Loucy (cell line): ENCODE data around the gene RBM33.

Experiments
- H2AFZ ChIP-seq: fragments of 200-600 bp; sonication (generic); 2 replicates; pipeline ENCODE4 v1.6.0; 2016; ENCODE audit warnings: antibody characterized with exemption, mild to moderate bottlenecking, low read length, moderate library complexity
- H3F3A ChIP-seq: fragments of 200-600 bp; 2 replicates; pipeline ENCODE4 v1.6.0; 2016; ENCODE audit warnings: antibody characterized with exemption, low read depth, mild to moderate bottlenecking
- H3K27me3 ChIP-seq: fragments of 200-600 bp; sonication (generic); 2 replicates; pipeline ENCODE4 v1.6.1; 2014; ENCODE audit warnings: low read length, mild to moderate bottlenecking; ENCODE audit not compliant: insufficient read depth, poor library complexity, severe bottlenecking
- H3K36me3 ChIP-seq: fragments of 200-600 bp; sonication (generic); 2 replicates; pipeline ENCODE4 v1.6.1; 2016; ENCODE audit warnings: low read length; ENCODE audit not compliant: insufficient read depth
- H3K4me1 ChIP-seq: fragments of 200-600 bp; sonication (generic); 2 replicates; pipeline ENCODE4 v1.5.1; 2014; ENCODE audit warnings: low read length, mild to moderate bottlenecking; ENCODE audit not compliant: insufficient read depth, poor library complexity, severe bottlenecking
- H3K4me2 ChIP-seq: fragments of 200-600 bp; sonication (generic); 2 replicates; pipeline ENCODE4 v1.6.0; 2014; ENCODE audit warnings: antibody characterized with exemption, low read length, low read depth, mild to moderate bottlenecking; ENCODE audit not compliant: poor library complexity, severe bottlenecking
- H3K4me3 ChIP-seq: fragments of 200-600 bp; sonication (generic); 2 replicates; pipeline ENCODE4 v1.5.1; 2014; ENCODE audit warnings: low read length, mild to moderate bottlenecking, mixed read lengths; ENCODE audit not compliant: poor library complexity, severe bottlenecking
- H3K79me2 ChIP-seq: fragments of 200-600 bp; sonication (generic); 2 replicates; pipeline ENCODE4 v1.6.1; 2014; ENCODE audit warnings: low read length; ENCODE audit not compliant: insufficient read depth
- H3K9ac ChIP-seq: fragments of 200-600 bp; sonication (generic); 2 replicates; pipeline ENCODE4 v1.6.0; 2014; ENCODE audit warnings: mild to moderate bottlenecking, low read depth, low read length, moderate library complexity; ENCODE audit not compliant: poor library complexity, severe bottlenecking
- H3K9me2 ChIP-seq: fragments of 200-600 bp; sonication (generic); replicated peaks from 2 replicates; pipeline ENCODE4 v1.6.1; 2016; ENCODE audit warnings: low read depth, low read length, mixed read lengths
- H3K9me3 ChIP-seq: fragments of 200-600 bp; sonication (generic); 2 replicates; pipeline ENCODE4 v1.6.1; 2014; ENCODE audit warnings: mild to moderate bottlenecking, antibody characterized with exemption, low read length, low read depth; ENCODE audit not compliant: insufficient read depth
- H4K20me1 ChIP-seq: fragments of 200-600 bp; sonication (generic); 2 replicates; pipeline ENCODE4 v1.6.0; 2014; ENCODE audit warnings: antibody characterized with exemption, low read length, mild to moderate bottlenecking; ENCODE audit not compliant: insufficient read depth, poor library complexity, severe bottlenecking
- EZH2phosphoT487 ChIP-seq: fragments of 200-600 bp; IDR thresholded peaks from 2 replicates; pipeline ENCODE4 v1.6.1; 2018; ENCODE audit warnings: antibody characterized with exemption, mild to moderate bottlenecking, moderate library complexity, borderline replicate concordance
- TF ChIP-seq, protein P1 (sequence below): fragments of 200-600 bp; sonication (generic); conservative IDR thresholded peaks from 2 replicates; pipeline ENCODE4 v1.5.1; 2014; ENCODE audit warnings: mild to moderate bottlenecking, antibody characterized with exemption, low read length

The RBM33 gene

DNA sequence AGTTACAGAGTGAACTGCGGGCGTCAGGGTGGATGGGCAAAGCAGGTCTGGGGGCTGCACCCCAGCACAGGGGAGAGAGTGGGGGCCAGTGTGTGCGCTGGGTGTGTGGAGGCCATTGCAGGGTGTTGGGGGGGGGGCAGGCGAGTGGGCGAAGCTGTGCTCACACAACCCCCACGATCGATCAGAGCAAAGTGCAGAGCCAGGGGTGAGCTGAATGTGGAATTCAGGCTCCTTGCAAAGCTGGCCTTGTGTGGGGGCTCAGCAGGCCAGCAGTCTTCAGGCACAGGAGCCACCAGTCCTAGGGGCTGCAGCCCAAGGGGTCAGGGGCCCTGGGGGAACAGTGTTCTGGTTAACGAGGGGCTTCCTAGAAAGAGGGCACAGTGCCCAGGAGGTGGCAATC lies 168.7 kb downstream of the RBM33 start:
- H4K20me1 ChIP-seq: no peaks in the 10 kb centered on the region
- no peaks in the 10 kb centered on the region for H3F3A ChIP-seq
- H3K4me2 ChIP-seq: no peak overlapping the region
- TF ChIP-seq EZH2phosphoT487: no peak
- TF ChIP-seq, protein P1, sequence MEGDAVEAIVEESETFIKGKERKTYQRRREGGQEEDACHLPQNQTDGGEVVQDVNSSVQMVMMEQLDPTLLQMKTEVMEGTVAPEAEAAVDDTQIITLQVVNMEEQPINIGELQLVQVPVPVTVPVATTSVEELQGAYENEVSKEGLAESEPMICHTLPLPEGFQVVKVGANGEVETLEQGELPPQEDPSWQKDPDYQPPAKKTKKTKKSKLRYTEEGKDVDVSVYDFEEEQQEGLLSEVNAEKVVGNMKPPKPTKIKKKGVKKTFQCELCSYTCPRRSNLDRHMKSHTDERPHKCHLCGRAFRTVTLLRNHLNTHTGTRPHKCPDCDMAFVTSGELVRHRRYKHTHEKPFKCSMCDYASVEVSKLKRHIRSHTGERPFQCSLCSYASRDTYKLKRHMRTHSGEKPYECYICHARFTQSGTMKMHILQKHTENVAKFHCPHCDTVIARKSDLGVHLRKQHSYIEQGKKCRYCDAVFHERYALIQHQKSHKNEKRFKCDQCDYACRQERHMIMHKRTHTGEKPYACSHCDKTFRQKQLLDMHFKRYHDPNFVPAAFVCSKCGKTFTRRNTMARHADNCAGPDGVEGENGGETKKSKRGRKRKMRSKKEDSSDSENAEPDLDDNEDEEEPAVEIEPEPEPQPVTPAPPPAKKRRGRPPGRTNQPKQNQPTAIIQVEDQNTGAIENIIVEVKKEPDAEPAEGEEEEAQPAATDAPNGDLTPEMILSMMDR: no peak
- H3K4me3 ChIP-seq: no peak overlapping the region
- H3K79me2 ChIP-seq: no peaks in the 10 kb centered on the region
- no peaks in the 10 kb centered on the region for H3K9me3 ChIP-seq
- H3K9me2 ChIP-seq: no peaks in the 10 kb centered on the region
- H3K36me3 ChIP-seq: no peaks in the 10 kb centered on the region
- no peak overlapping the region for H2AFZ ChIP-seq
- H3K4me1 ChIP-seq: no peaks in the 10 kb centered on the region
- H3K27me3 ChIP-seq: no peaks in the 10 kb centered on the region
- H3K9ac ChIP-seq: no peak overlapping the region

DNA sequence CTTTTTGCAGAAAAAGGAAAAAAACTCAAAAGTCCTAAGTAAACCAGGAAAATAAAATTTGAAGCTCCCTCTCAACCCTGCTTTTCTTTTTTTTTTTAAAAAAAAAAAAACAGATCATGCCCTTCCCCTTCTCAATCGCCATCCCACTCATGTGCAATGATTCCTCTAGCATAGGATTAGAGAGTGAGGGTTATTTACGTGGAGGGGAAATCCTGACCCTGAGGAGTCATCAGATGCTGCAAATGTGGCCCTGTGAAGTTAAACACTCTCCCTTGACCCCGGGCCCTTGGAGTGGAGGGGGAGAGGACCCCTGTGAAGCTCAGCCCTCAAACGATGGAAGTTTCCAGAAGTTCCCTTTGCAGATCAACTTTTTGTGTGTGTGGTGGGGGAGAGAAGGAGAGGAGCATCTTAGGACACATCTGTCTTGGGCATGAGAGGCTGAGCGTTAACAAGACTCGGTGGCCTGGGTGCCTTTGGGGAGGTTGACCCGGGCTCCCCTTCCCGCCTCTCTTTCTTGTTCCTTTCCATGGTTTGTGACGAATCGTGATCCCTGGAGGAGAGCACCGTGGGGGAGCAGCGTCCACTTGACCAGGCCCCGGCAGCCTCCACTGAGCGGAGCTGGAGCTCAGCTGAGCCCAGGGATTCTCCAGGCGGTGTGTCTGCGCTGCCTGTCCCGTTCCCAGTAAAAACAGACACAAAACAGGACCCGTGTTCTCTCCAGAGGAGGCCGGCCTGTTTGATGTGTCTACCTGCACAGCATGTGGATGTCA lies 169.3 kb downstream of the RBM33 start:
- no peak overlapping the region for H3K4me2 ChIP-seq
- H3K36me3 ChIP-seq: no peaks in the 10 kb centered on the region
- no peaks in the 10 kb centered on the region for H3K27me3 ChIP-seq
- H3K4me3 ChIP-seq: no peak overlapping the region
- no peaks in the 10 kb centered on the region for H4K20me1 ChIP-seq
- H3K4me1 ChIP-seq: no peaks in the 10 kb centered on the region
- no peaks in the 10 kb centered on the region for H3K9me2 ChIP-seq
- no peak for TF ChIP-seq EZH2phosphoT487
- TF ChIP-seq, protein P1: no peak
- H2AFZ ChIP-seq: no peak overlapping the region
- no peaks in the 10 kb centered on the region for H3K79me2 ChIP-seq
- no peaks in the 10 kb centered on the region for H3F3A ChIP-seq
- no peak overlapping the region for H3K9ac ChIP-seq
- no peaks in the 10 kb centered on the region for H3K9me3 ChIP-seq

DNA sequence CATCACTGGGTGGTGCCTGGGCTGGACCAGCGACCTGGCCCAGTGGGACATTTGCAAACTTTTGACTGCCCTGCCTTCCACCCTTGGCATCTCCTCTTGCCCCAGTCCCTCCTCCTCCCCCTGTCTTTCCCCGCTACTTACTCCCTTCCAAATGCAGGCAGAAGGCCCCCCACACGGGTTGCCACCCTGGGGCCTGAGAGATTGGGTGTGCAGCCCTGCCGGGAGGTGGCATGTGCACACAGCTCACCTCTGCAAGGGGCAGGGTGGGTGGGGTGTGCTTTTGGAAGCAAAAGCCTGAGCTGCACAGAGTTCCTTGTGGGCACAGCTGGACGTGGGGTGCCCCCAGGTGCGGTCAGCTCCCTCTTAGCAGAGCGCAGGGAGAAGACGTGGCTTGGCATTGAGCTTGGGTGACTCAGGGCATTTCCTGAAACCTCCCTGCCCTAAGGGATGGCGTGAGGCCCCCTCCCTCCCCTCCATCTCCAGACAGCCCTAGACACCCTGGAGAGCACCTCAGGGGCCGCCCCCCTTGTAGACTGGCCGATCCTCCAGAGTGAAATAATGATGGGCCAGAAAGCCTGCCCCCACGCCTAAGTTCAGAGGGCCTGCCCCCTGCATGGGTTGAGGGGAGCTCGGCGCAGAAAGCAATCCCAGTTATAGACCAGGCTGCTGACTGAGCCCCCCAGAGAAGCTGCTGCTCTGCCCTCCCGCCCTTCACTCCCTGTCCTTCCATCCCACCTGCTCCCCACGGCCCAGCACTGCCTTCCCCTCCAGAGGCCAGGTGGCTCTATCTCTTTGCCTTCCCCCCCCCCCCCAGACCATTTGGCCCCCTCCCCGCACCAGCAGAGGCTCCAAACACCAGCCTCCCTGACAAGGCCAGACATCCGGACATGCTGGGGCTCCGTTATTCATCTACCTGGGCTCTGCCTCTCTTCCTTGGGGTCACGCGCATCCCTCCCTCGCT lies 170.1 kb downstream of the RBM33 start:
- Histone ChIP-seq H3K4me3 (no peak overlapping the region), H3K4me1 (no peaks in the 10 kb centered on the region), H3K9ac (no peak overlapping the region), H3K9me3 (no peaks in the 10 kb centered on the region), H3K4me2 (no peak overlapping the region), H3K36me3 (no peaks in the 10 kb centered on the region), H2AFZ (no peak overlapping the region), H3K27me3 (no peaks in the 10 kb centered on the region), H3F3A (no peaks in the 10 kb centered on the region), H4K20me1 (no peaks in the 10 kb centered on the region), H3K9me2 (no peaks in the 10 kb centered on the region), H3K79me2 (no peaks in the 10 kb centered on the region)
- no peak for TF ChIP-seq EZH2phosphoT487
- TF ChIP-seq, protein P1: no peak
